ENCODE data around the gene CFAP99.

CFAP99 gene

DNA sequence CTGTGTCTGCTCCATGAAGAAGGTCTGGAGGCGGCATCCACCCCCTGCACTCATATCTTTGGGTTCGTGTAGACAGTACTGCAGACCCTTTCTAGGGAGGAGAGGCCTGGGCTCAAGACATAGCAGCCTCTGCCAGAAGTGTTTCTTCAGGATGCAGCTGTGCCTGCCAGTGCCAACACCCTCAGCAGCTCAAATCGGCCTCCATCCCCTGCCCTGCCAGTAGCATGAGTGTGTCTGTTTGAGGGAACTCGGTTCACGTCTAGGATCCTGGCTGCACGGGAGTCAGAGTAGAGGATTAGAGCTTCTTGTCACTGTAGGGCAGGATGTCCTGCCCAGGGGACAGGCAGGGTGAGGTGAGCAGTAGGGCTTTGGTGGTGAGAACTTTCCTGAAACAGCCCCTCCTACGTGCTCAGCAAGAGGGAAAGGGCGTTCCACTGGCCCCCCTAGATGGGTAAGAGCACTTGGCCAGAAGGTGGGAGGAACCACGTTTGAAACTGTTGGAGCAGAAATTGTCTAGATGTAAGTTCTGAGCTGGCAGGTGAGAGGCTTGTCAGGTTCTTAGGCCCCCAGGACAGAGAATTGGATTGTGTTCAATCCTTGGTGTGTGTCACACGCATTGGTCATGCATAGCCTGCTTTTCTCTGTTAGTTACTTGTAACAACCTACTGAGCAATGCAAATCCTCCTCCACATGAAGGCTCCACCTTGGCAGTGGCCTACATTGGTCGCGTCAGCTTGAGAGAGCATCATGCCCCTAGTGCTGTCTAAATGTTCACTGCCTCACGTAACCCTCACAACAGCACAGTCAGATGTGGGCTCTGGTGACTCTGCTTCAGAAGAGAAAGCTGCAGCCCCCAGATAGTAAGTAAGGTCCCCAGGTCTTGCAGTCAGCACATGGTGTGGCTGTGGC, 91.8 kb downstream of the CFAP99 start:
- no peak for DNase-seq (ENCODE audit: low spot score)

GRCh38 chr4:2511645-2512131, 92.9 kb downstream of the CFAP99 start:
- DNase-seq (ENCODE audit: low spot score) = no peak

All from CD4-positive, alpha-beta T cell treated with Interleukin-6 at 100 ng/mL for 8 hours (primary cell).